ENCODE data around the gene CGB8.
"Not testable (repeated sequence)": the region's sequence is repeated elsewhere in the genome, so short reads cannot be mapped to it uniquely, and the experiment has no call there.

The CGB8 gene

GRCh38 chr19:49029749-49030148, 19.2 kb downstream of the CGB8 start:
- FAIRE-seq: not testable (repeated sequence)

GRCh38 chr19:49028686-49029085, 20.2 kb downstream of the CGB8 start:
- not testable (repeated sequence) for FAIRE-seq

- not testable (repeated sequence) for FAIRE-seq
Measured at GRCh38 chr19:49025599-49025998, 23.3 kb downstream of the CGB8 start.

DNA sequence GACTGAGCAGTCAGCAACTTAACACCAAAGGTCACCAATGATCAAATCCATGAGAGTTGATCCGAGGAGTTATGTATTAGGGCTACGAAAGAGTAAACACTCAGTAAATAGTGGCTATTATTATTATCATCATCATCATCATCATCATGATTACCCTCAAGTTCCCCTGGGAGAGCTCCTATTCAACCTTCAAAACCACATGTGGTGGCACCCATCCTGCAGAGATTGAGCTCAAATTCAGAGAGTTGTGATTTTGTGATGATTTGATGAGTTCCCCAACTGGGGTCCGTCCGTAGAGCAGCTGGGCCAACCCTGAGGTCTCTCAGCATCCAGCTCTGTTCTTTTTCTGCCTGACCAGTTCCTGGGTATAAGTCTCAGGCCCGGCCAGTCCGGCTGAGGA, 23.8 kb downstream of the CGB8 start:
- not testable (repeated sequence) for FAIRE-seq

DNA sequence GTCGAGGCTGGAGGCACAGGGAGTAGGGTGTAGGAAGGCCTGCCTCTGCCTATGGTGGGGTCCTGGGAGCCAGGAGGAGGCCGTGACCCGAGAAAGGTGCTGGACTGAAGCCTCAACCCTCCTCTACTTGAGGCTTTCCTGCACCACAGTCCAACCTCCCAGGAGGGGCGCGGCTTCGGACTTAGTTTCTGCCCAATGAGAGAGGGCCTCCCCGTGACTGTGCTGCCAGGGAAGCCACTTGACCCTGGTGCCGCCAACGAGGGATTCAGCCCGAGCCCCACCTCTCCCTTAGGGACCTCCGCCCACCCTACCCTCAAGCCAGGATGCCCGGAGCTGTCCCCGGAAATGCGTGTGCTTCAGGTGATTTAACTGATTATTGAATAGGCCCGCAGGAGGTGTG, 24.7 kb downstream of the CGB8 start, which contains the start of gene CGB3:
Gene CGB3 (minus strand): TSS at position 101 of the 400 bp plus-strand sequence. CDS start 362 bp downstream, outside the sequence.
- not testable (repeated sequence) for FAIRE-seq

- FAIRE-seq: no peak
Measured at GRCh38 chr19:49022116-49022515, 26.8 kb downstream of the CGB8 start.

GRCh38 chr19:49020931-49021895, 27.7 kb downstream of the CGB8 start:
- no peak for FAIRE-seq

GRCh38 chr19:49020342-49020741, 28.6 kb downstream of the CGB8 start:
- FAIRE-seq: no peak

DNA sequence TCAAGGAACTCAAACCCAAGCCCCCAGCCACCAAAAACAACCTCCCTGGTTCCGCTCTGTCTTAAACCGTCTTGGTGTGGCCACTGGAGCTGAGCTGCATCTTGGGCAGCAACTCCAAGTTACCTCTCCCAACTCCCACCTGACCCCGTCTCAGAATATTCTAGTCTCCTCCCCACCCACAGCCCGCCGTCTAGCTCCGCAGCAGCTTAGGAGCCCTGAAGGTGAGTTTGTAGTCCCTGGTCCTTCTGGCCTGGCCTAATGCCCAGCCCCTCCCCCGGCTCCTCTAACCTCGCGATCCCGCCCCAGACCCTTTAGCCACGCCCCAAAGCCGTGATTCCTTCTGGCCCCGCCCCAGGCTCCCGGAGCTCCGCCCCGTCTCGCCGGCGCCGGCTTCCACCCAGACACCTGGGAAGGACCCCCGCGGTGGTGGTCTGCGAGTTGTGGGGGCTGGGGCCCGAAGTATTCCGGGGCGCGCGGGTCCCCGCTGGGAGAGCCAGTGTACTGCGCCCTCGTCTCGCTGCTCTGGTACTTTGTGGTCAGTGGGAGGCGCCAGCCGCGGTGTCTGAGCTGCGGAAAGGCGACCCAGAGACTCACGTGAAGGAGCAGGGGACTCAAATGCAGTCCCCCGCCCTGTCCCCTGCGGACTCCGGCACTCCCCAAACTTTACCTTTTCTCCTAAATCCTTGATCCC, 29.5 kb downstream of the CGB8 start:
- FAIRE-seq: no peak

DNA sequence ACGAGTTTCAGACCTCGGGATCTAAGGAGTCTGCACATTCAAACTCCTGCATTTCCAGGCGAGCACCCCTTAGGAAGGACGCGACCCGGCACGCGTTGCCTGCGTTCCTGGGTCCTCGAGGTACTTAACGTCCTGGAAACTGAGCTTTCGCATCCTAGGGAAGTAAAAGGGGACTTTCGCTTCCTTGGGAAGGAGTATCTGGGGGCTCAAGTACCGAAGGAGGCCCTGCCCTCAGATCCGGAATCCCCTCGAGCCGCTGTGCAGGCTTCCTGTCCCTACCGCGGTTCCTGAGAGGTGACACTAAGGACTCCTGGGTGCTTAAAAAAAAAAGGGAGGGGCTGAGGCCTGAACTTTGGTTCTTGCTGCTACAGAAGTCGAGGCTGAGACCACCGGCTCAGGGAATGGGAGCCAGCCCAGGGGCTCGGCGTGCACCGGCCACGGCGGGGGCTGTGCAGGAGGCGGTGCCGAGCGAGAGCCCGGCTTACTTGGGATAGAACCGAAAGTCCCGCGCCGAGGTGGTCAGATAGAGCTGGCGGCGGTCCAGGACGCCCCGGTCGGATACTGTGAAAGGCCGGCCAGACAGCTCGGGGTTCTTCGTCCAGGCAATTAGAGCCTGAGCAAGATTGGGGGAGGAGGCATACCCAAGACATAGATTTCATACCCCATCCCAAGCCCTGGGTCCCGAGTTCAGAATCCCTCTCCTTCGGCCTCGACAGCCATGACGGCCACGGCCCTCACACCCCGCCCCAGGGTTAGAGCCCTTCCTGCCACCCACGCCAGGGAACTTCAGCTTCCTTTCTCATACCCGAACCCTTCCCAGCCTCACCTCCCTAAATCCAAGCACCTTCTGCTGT, 30.3 kb downstream of the CGB8 start:
- FAIRE-seq: not testable (repeated sequence)

DNA sequence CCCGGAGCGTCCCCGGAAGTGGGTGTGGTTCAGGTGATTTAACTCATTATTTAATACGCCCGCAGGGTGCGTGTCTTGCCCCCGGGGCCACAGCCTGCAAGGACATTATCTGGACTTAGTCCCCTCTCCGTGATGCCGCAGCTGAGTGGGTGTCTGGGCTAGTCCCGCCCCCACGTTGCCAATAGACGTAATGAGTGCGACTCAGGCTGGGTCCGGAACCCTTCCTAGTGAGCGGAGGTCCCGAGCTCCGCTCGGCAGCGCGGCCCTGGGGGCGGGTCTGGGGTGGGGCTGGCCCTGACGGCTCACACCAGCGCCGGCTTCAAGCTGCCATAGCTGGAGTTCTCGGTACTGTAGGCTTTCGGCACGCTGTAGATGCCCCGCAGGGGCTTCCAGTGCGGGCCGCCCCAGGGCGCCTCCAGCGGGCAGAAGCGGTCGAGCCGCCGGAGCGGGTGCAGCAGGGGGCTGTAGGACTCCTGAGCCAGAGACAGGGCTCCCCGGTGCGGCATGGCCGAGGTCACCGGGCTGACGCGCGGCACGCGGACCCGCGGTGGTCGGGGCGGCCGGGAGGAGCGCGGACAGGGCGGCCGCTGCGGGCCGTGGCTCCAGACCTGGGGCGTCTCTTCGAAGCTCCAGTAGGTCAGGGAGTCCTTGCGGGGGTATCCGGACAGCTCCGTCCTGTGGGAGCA, 31.1 kb downstream of the CGB8 start:
- FAIRE-seq: no peak

- no peak for FAIRE-seq
Measured at GRCh38 chr19:49017041-49017665, 31.8 kb downstream of the CGB8 start, which contains the start of gene LHB. TSS of gene LHB (minus strand) at chr19:49017091. CDS start at chr19:49017081, 10 bp downstream.

DNA sequence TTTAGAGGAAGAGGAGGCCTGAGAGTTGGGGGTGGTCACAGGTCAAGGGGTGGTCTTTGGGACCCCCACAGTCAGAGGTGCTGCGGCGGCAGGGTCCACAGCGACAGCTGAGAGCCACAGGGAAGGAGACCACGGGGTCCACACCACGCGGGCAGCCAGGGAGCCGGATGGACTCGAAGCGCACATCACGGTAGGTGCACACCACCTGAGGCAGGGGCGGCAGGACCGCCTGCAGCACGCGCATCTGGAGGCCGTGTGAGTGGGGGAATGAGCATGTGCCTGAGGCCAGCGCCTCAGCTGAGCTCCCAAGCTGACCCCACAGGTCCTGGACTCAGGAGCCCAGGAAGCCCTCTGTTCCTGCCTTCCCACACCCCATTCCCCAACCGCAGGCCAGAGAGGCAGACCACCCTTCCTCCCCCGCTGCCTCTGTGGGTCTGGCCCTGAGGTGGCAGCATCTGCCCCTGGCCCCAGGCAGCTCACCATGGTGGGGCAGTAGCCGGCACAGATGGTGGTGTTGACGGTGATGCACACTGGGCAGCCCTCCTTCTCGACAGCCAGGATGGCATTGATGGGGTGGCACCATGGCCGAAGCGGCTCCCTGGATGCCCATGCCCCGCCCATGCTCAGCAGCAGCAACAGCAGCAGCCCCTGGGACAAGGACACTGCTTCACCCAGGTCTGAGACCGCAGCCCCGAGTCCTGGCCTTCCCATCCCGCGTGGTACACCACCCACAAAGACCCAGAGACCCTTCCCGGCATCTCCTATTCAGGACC, 32.7 kb downstream of the CGB8 start:
- no peak for FAIRE-seq

DNA sequence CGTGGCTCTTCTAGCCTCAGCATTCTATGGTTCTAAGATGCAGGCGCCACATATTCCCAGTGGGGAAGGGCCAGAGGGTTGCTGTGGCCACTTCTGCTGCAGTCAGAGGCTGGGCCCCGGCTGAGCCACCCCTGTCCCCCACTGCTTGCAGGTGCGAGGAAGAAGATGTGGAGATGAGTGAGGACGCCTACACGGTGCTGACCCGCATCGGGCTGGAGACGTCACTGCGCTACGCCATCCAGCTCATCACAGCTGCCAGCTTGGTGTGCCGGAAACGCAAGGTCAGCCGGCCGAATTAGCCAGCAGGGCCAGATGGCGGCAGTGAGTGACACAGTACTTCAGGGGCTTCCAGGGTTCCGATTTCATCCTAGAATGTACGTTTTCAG, 34.0 kb downstream of the CGB8 start:
- FAIRE-seq: no peak

GRCh38 chr19:49014123-49014869, 34.6 kb downstream of the CGB8 start:
- FAIRE-seq: no peak

DNA sequence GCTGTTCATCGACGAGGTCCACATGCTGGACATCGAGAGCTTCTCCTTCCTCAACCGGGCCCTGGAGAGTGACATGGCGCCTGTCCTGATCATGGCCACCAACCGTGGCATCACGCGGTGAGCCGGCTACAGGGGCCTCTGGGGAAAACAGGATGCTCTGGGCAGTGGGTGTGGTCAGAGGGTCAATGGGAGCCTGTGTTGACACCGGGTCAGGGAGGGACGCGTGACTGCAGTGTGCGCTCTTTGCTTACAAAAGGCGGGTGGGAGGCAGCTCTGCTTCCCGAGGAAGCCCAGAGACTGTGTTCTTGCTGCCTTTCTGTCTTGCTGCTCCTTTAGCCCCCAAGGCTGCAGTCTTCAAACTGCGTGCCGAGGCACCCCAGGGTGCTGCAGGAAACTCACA, 37.7 kb downstream of the CGB8 start:
- no peak for FAIRE-seq

GRCh38 chr19:49010453-49010852, 38.5 kb downstream of the CGB8 start:
- no peak for FAIRE-seq

- no peak for FAIRE-seq
Measured at GRCh38 chr19:49009828-49010227, 39.1 kb downstream of the CGB8 start.

- no peak for FAIRE-seq
Measured at GRCh38 chr19:49006905-49007304, 42.0 kb downstream of the CGB8 start.

- no peak for FAIRE-seq
Measured at GRCh38 chr19:49004964-49005614, 43.8 kb downstream of the CGB8 start.
